ENCODE data around the gene NUDT9.
"Not testable (repeated sequence)": the region's sequence is repeated elsewhere in the genome, so short reads cannot be mapped to it uniquely, and the experiment has no call there.

The NUDT9 gene

GRCh38 chr4:87422104-87423052 is at the start of gene NUDT9:
Gene NUDT9, plus strand, starts transcription at chr4:87422573. Its CDS starts 333 bp downstream, at chr4:87422906.
- peak; percentile 94 for DNase-seq

- DNase-seq: peak; percentile 75
These were observed 46.6 kb upstream of the NUDT9 start for GRCh38 chr4:87375719-87376291.

GRCh38 chr4:87377816-87378215 is 44.6 kb upstream of the NUDT9 start:
- DNase-seq: no peak

GRCh38 chr4:87382116-87382515 is 40.3 kb upstream of the NUDT9 start:
- DNase-seq: no peak

GRCh38 chr4:87382931-87383330 is 39.4 kb upstream of the NUDT9 start:
- DNase-seq: no peak

GRCh38 chr4:87384466-87385132 is 37.8 kb upstream of the NUDT9 start:
- not testable (repeated sequence) for DNase-seq

- no peak for DNase-seq
These were observed 35.1 kb upstream of the NUDT9 start for GRCh38 chr4:87387237-87387636.

GRCh38 chr4:87388901-87389300 is 33.5 kb upstream of the NUDT9 start:
- DNase-seq: no peak

- DNase-seq: not testable (repeated sequence)
These were observed 32.3 kb upstream of the NUDT9 start for GRCh38 chr4:87390055-87390454.

GRCh38 chr4:87390551-87390890 is 31.9 kb upstream of the NUDT9 start:
- no peak for DNase-seq

- peak; percentile 91 for DNase-seq
These were observed 31.3 kb upstream of the NUDT9 start, which contains the start of gene HSD17B11 for GRCh38 chr4:87390891-87391575. Gene HSD17B11, minus strand, starts transcription at chr4:87391188. Its CDS starts 118 bp downstream, at chr4:87391070.

GRCh38 chr4:87391576-87392054 is 30.8 kb upstream of the NUDT9 start:
- no peak for DNase-seq

- DNase-seq: no peak
These were observed 30.2 kb upstream of the NUDT9 start for GRCh38 chr4:87392183-87392582.

- DNase-seq: not testable (repeated sequence)
These were observed 27.3 kb upstream of the NUDT9 start for GRCh38 chr4:87395073-87395472.

GRCh38 chr4:87395851-87396250 is 26.5 kb upstream of the NUDT9 start:
- not testable (repeated sequence) for DNase-seq

- no peak for DNase-seq
These were observed 23.2 kb upstream of the NUDT9 start for GRCh38 chr4:87399148-87399547.

- DNase-seq: no peak
These were observed 22.4 kb upstream of the NUDT9 start for GRCh38 chr4:87399954-87400353.

- DNase-seq: not testable (repeated sequence)
These were observed 18.6 kb upstream of the NUDT9 start for GRCh38 chr4:87403732-87404131.

GRCh38 chr4:87405211-87405820 is 17.1 kb upstream of the NUDT9 start:
- DNase-seq: no peak

- DNase-seq: no peak
These were observed 15.9 kb upstream of the NUDT9 start for GRCh38 chr4:87406462-87406861.

GRCh38 chr4:87406902-87407301 is 15.5 kb upstream of the NUDT9 start:
- not testable (repeated sequence) for DNase-seq

- no peak for DNase-seq
These were observed 12.9 kb upstream of the NUDT9 start for GRCh38 chr4:87409420-87409939.
